Placental epithelial cell (primary cell): ENCODE data around the gene WWP2. TPM values are rescaled to one million over a fixed set of nuclear protein-coding genes. Genes with fewer than 3 reads are reported as not detected.

Experiments used
- small RNA-seq: library from RNA; depleted of rRNA; stranded (forward); fragments of <200 nt; gene quantifications from one replicate; pipeline ENCODE3, GENCODE V24; 2012
- total RNA-seq: library from RNA; depleted of rRNA; stranded (reverse); fragments of >200 nt; gene quantifications from 2 replicates; pipeline ENCODE4 v1.2.3, GENCODE V29; 2012

WWP2 gene
- 16.9 and 31.4 TPM in 2 replicates for total RNA-seq

GRCh38 chr16:69761983-69762813 lies at the start of gene WWP2:
TSS of gene WWP2 (plus strand) at chr16:69762332. CDS start at chr16:69787011, 24,679 bp downstream.

DNA sequence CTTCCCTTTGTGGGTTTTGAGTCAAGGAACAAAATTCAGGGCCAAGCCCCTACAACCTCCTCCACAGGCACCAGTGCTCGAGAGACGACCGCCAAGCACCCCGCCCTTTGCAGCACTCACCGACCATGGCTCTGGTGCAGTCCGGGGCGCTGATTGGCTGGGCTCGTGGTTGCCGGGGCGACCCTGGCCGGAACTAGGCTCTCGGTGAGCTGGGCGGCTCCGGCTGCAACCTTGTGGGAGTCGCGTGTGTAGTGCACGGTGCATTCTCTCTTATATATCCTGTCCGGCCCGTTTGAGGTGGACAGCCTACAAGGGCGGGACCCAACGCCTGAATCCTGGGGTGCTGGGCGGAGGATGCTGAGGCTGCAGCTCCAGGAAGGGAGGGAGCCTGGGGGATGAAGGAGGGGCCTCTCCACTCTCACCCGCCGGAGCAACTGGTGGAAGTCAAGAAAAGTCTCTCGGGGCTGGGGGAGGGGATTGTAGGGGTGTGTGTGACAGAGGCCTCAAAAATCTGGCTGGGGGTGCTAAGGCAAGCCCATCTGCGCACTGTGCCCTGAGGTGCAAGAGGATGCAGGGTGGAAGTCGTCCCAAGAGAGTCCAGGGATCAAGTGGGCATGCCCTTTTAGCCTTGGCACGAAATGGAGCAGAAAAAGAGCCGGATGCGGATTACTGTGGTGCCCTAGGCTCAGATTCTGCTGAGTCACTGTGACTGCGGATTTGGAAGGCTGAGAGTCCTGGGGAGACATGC lies 35.6 kb upstream of the WWP2 start, which contains the start of gene NQO1:
TSS of gene NQO1 (minus strand) at position 248 of the 748 bp plus-strand sequence. CDS start at position 127, 121 bp downstream.

GRCh38 chr16:69754469-69755310 lies 7.4 kb upstream of the WWP2 start, which contains the start of gene NOB1:
TSS of gene NOB1 (minus strand) at chr16:69754926. CDS start at chr16:69754910, 16 bp downstream.

DNA sequence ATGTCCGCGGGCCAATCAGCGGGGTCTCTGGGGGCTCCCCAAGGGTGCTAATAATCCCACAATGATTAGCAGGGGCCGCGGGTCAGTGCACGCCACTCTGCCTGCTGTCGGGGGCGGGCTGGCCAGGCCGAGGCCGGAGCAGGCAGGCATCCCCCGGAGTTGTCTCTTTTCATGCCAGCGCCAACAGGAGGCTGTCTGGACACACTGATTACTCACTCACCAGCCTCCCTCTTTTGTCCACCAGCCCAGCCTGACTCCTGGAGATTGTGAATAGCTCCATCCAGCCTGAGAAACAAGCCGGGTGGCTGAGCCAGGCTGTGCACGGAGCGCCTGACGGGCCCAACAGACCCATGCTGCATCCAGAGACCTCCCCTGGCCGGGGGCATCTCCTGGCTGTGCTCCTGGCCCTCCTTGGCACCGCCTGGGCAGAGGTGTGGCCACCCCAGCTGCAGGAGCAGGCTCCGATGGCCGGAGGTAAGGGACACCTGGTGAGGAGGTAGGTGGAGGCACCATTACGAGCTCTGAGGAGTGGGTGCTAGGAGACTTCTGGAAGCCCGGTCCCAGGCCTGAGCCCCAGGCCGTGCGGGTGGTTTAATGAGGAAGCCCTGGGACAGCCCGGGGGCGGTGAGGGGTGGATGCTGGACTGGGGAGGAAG lies 189.0 kb downstream of the WWP2 start, which contains the start of gene CLEC18A:
TSS of gene CLEC18A (plus strand) at position 318 of the 655 bp plus-strand sequence. CDS start at position 351, 33 bp downstream.

Small RNAs within 50 kb of the gene (small RNA-seq; reads per million reads assigned to genes)
- gene AC026468.1, result not detected
- gene MIR140, result 173 reads per million, percentile 99 among the genes with 10 or more reads in this experiment
- gene RF00091, result 0.09 reads per million

Other genes starting within 250 kb of the WWP2 start
- 24.7 and 31.8 TPM in 2 replicates for gene NFAT5, start 196.4 kb upstream of the WWP2 start, total RNA-seq
- 19.2 and 76.8 TPM in 2 replicates for gene NQO1, start 35.8 kb upstream of the WWP2 start, total RNA-seq
- gene NOB1, start 7.4 kb upstream of the WWP2 start, total RNA-seq, result 17.6 and 38.5 TPM in 2 replicates
- 0.39 and 0.43 TPM in 2 replicates for gene CLEC18A, start 189.0 kb downstream of the WWP2 start, total RNA-seq